Measurements from ENCODE around the gene DAPK2.
"Not testable (repeated sequence)": the region's sequence is repeated elsewhere in the genome, so short reads cannot be mapped to it uniquely, and the experiment has no call there.

DAPK2 gene

DNA sequence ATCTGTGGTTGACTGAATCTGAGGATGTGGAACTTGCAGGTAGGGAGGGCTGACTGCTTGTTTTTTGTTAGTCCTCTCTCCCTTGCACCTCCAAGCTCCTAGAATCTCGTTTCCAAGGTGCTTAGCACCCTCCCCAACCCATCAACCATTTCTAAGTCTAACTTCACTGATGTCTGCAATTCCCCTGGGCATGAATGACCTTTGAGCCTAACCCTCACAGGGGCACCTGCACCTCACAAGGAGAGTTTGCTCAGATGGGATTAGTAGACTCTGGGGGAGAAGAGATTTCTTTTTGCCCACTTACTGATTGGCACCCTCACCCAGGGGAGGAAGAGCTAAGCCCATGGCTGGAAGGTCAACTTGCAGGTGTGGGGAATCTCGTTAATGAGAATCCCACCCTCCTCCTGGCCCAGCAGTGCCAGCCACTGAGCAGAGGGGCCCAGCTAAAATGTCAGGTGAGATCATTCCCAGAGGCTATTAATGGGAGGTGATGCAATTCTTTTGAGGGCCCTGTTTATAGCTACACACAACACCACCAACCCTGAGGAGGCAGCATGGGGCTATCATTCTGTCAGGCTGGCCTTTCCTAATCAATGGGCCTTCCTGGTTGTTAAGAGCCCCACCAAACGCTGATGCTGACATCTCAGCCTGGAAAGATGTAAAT is 130.9 kb downstream of the DAPK2 start:
- DNase-seq (ENCODE audit: low read depth): no peak

DNA sequence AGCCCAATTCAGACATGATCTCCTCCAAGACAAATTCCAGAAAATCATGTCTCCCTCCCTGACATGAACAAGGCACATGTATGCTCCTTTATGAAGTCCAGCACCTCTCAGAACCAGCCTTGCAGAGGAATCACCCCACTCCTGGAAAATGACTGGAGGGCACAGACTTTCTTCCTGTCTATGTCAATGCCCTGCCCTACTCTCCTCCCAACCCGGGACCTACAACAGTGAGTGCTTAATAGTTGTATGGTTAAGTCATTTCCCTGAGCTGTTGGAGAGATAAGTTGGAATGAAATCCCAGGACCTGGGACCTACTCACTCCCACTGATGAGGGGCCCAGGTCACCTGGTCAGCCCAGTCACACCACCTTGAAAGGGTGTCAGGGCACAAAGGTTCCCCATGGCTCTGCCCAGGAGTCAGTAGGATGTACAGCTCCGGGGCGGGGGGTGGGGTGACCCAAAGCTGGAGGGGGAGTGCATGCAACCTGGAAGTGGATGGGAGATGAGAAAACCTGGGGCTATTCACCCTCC is 132.4 kb downstream of the DAPK2 start:
- no peak for DNase-seq (ENCODE audit: low read depth)

DNA sequence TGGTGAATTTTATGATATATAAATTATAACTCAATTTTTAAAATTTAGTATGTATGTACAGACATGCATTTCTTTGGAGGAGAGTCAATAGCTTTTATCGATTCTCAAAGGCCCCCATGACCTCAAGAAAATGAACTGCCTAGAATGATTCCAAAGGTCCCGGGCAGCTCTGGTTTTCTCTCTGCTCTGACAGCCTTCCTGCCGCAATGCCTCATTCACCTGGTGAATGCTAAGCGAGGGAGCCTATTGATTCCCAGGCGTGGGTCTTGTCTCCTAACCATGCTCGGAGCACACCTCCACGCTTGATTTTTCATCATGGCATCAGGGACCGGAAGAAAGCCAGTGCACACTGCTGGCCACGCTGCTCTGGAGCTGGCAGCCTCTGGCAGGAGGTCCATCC is 132.9 kb downstream of the DAPK2 start:
- no peak for DNase-seq (ENCODE audit: low read depth)

DNA sequence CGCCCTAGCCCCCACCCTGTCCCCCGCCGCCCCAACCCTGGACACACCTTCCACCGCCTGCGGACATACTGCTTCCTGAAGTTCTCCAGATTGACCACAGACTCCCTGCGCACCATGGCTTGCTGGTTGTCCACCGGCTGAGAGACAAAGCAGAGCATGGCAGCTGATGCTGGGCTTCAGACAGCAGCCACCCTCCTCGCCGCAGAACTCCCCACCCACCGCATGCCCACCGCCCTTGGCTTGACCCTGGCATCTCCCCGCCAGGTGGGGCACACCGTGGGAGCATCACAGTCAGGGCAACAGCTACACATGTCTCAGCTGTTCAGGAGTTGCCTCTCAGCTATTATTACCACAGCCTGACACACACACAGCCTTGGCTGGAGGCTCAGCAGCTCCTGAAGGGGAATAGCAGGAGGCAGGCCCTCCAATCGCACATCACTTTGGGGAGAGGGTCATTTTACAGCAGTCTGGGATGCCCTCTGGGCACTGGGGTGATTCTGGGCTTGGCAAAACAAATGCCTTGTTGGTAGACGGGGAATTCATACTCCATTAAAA is 134.1 kb downstream of the DAPK2 start:
- no peak for DNase-seq (ENCODE audit: low read depth)

DNA sequence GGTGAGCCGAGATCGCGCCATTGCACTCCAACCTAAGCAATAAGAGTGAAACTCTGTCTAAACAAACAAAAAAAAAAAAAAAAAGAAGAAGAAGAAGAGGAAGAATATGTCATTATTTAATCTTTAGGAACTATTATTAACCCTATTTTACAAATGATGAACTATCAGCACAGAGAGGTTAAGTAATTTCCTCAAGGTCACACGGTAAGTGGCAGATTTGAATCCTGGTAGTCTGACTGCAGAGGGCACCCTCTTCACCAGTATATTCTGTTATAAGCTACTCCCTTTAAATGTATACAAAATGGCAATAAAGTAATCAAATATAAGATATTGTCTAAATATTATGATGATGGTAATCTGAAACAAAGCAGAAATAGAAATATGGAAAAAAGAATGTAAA is 135.1 kb downstream of the DAPK2 start:
- DNase-seq (ENCODE audit: low read depth): no peak

DNA sequence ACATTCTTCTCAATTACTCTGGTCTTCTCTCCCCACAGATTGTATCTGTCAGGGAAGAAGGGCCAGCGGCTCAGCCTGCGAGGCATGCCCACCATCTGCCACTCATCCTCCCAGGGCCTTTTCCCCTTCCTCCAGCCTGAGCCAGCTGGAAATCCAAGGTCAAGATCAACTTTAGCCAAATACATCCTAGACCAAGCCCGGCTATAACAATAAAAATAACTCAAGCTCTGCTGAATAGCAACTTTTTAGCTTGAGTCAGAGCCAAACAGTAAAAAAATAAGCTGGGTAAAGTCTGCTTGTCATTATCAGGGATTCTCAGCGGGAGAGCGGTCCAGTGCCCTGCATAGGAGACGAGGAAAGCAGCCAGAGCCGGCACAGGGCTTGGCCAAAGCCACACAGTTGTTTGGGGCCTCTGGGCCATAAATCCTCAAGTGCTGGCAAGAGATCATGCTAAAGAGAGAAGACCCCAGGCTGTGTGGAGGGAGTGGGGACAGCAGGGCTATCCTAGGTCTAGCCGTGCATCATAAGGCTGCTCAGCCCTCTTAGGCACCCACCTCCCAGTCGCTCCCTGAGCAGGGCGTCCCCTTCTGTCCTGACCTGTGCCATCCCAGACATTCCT is 136.4 kb downstream of the DAPK2 start:
- DNase-seq (ENCODE audit: low read depth): no peak

DNA sequence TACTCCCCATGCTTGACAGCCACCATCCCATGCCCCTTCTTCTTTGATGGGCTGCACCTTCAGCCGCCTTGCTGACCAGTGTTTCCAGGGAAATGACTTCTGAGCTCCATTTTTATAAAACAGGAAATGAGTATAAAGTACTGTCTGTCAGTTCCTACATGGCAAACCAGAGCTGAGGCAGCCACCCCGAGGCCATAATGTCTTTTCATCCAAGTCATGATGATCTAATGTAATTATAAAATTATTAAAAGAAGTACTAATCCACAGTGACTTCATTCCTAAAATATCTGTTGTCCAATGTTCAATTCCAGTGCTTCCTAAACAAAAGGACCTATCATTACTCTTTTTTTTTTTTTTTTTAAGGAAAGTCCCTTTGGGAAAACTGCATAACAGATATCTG is 137.3 kb downstream of the DAPK2 start:
- DNase-seq (ENCODE audit: low read depth): peak; percentile 8

DNA sequence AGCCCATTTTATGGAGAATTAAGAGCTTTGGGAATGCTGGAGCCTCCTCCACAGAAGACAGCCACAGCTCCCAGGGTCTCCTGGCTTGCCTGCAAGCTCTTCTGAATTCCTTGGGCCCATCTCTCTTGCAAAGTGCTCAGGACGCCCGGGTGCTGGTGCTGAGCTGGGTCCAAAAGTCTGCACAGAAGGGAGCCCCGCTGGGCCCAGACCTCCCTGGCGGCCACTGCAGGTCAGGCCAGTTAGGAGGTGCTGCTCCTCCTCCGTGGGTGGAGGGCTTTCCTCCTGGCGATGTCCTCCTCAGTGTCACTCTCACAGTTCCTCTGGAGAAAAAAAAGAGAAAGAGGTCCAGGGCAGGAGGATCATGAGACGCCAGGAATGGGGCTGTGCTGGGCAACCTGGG is 138.0 kb downstream of the DAPK2 start:
- DNase-seq (ENCODE audit: low read depth): no peak

DNA sequence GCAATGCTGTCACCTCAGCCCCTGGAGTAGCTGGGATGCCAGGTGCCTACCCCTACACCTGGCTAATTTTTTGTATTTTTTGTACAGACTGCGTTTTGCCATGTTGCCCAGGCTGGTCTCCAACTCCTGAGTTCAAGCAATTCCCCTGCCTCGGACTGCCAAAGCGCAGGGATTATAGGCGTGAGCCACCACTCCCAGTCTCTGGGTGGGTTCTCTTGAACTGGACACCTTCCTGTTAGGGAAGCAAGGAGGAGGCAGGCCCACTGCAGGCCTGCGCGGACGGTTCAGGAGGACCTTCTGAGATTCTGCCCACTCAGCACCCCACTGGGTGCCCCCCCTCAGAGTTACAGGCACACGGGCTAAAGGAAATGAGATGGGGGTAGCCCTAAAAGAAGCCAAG is 138.8 kb downstream of the DAPK2 start:
- no peak for DNase-seq (ENCODE audit: low read depth)

DNA sequence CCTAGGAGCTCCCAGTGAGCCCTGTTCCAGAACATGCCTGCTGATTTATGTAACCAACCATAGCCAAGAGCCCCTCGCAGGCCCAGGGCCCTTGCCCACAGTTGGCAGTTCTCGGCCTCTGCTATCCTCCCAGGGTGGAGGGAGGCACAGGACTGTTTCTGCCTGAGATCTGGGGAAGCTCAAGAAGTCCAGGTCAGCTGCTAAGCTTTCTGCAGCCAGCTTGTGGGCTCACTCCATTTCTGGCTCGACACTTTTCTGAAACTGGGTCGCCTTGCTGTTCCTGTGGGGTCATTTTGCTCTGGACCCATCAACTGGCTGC is 140.1 kb downstream of the DAPK2 start:
- no peak for DNase-seq (ENCODE audit: low read depth)

DNA sequence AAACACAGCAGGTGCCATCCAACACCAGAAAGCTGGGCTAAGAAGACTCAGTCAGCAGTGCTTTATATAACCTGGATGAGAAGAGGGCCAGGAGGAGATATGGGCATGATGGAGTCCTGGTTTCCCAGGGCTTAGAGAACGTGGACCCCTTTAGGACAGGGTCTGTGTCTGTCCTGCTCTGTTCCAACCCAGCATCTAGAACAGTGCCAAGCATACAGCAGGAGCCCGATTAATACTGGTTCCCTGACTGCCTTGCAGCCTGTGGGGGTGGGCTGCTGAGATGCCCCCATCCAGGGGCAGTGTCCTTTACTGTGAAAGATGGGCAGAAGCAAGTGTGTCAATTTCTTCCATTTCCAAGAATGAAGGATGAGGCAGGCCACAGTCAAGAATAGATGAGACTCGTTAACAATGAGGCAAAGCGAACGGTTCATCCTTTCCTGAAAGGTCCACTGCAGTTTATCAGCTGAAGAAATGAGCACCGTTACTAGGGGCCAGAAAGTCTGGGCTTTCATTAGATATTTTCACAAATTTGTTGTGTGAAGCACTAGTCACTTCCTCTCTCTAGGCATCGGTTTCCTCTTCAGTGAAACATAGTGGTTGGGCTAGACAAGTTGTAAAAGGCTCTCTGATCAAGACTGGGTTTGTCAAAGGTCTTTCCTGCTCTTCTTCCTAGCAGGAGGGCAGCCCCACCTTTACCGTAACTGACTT is 140.6 kb downstream of the DAPK2 start:
- DNase-seq (ENCODE audit: low read depth): no peak

DNA sequence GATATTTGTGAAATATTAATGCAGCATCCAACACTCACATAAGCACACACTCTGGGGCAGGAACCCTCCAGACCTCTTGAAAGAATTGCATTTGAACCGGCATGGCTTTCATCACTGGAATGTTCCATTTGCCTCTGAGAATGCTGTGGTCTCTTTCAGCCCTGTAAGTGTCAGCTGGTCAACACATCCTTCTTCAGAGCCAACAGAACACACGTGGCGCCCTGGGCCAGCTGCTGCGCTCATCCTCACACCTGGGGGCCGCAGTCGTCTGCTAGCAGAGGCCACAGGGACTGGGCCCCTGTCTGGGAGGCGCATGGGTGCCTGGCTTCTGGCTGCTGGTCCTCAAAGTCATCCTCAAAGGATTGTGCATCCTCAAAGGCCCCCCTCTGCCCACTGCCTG is 141.2 kb downstream of the DAPK2 start:
- no peak for DNase-seq (ENCODE audit: low read depth)

DNA sequence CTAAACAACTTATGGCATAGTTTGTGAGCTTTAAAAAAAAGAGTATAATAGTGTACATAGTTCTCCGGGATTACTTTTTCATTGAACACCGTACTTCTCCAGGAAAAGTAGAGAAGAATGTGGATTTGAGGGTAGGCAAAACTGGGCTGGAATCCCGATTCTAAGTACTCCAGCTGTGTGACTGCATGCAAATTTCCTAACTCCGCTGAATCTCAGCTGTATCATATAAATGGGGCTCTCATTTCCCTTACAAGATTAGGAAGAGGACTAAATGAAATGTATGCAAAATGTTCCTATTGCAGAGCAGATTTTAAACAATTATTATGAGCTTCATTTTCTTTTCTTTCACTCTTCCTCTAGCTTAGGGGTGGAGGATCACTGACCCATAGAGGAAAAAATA is 142.2 kb downstream of the DAPK2 start:
- no peak for DNase-seq (ENCODE audit: low read depth)

DNA sequence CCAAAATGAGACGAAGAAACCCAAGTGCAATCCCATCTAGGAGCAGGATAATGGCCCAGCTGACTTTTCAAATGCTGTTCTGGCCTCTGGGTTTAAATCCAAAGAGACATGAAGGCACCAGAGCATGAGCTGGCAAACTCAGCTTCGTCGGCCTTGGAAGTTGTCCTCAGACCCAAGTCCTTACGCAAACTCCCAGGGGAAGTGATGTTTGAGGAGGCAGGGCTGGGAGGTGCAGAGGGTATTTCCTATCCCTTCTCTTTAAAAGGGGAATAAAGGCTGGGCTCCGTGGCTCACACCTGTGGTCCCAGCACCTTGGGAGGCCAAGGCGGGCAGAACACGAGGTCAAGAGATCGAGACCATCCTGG is 143.6 kb downstream of the DAPK2 start:
- DNase-seq (ENCODE audit: low read depth): no peak

DNA sequence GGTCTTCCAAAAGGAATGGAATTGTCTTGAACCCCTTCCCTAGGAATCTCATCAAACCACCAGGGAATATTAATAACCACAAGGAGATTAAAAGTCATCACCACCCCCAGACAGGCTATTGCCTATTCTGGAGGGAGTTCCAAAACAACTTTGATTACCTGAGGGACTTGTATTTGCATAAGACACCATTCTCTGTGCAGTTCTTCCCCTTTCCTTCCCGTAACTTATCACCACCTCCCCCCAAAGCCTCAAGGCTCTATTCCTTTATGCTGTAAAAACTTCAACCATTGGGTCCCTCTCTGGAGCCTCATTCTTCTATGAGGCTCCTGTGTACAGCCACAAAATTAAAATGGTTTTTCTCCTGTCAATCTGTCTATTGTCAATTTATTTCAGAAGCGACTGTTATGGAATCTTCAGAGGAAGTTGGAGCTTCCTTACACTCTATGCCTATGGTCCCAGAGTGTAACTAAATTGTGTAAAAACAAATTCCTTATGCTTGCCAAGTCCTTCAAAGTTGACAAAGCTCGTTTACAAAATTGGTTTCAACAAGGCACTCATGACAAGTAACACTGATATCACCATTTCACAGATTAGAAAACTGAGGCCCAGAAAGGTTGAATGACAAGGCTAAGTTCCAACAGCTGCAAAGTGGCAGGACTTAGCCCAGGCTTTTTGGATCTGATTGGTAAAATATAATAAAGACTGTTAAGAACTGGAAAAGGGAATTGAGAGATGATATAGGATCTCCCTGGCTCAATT is 144.2 kb downstream of the DAPK2 start:
- DNase-seq (ENCODE audit: low read depth): no peak

DNA sequence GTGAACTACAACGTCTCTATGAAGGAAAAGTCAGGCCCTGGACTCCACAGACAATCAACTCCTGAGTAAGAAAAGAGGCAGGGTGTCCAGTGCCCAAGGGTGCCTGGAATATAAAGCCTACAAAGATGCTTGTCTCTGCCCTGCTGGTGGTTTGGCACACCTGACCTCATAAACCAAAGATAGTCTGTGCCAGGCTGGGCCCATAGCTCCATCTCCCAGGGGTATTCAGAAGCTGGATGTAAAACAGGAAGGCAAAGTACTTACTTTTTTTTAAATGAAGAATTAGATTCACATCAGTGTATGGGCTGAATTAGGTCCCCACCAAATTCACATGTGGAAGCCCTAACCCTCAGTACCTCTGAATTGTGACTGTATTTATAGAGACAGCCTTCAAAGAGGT is 146.0 kb downstream of the DAPK2 start:
- DNase-seq (ENCODE audit: low read depth): no peak

DNA sequence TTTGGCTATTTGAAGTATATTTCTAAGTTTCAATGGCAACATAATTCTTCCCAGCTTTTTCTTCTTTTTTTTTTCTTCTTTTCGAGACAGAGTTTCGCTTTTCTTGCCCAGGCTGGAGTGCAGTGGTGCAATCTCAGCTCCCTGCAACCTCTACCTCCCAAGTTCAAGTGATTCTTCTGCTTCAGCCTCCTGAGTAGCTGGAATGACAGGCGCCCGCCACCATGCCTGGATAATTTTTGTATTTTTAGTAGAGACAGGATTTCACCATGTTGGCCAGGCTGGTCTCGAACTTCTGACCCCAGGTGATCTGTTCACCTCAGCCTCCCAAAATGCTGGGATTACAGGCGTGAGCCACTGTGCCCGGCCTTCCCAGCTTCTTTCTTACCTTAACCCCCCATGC is 146.7 kb downstream of the DAPK2 start:
- DNase-seq (ENCODE audit: low read depth): not testable (repeated sequence)

DNA sequence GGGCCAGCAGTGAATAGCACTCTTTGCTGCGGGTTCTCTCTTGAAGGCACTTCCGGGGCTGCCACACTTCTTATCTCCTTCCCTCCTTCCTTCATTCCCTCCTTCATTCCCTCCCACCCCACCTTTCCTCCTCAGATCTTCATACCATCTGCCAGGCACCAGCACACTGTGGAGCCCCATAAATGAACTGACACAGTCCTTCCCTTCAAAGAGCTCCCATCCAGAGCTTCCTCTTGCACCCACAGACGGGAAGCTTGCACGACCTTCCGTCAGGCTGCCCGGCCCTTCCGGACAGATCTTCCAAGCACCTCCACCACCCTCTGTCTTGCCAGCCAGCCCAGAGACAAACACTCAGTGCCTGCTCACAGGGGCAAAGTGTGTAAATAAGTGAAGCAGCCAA is 147.1 kb downstream of the DAPK2 start:
- DNase-seq (ENCODE audit: low read depth): no peak

DNA sequence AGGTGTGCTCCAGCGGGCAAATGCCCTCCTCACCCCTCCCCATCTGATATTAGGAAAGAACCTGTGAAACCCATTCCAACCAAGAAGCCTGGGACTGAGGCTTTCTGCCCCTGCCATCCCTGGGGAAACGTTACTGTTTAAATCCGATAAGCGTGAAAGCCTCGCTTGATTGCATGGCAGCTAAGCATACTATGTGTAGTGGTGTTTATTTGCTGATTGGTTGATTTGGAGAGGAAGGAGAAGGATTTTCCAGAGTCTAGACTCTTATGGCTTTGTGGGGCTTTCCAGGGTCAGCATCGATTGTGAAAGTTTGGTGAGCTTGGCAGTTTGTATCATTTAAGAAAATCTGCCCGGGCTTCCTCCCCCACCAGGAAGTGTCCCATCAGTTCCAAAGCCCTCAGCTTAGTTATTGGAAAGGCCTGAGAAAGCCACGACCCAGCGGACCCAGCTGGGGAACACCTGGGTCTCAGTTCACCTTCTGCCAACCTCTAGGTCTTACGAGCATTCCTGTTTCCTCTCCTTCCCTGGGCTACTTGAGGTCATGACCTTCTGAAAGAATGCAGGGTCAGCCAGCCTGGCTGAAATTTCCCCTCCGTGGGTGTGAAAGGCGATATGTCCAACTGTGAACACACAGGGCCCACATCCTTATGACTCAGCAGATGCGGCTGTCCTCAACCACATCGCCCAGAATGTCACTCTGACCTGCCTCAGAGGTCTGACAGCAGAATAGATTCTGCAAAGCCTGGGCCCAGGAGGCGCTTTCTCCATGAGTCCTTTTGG is 149.8 kb downstream of the DAPK2 start:
- peak; percentile 47 for DNase-seq (ENCODE audit: low read depth)

DNA sequence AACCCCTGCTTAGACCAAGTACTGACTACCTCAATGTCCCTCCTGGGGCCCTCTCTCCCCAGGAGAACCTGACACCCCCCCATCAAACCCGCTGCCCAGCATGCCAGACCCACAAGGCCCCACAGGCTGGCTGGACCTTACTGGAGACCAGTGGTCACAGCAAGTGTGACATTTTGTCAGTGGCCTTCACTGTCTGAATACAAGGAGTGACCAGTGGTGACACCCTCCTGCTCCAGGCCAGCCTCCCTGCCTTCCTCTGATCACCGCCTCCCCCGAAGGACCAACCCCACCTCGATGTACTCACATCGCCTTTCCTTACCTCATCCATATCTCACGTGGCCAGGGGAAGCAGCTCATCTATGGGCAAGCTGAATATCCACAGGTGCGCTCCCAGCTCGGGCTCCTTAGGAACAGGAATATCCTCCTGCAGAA is 150.5 kb downstream of the DAPK2 start:
- DNase-seq (ENCODE audit: low read depth): no peak

DNA sequence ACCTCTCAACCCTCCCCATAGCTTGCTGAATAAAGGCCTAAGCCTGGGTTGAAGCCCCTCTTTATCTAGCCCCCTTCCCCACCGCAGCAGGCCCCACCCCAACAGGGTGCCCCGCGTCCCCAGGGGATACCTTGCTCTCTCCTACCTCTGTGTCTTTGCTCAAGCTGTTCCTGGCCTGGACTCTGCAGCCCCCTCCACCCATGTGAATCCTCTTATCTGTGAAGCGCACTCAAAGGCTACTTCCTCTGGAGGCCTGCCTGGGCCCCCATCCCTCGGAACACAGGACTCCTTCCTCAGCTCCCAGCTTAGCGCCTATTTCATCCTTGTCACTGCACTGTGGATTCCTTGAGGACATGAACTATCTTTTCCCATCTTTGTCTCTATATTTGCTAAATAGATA is 151.1 kb downstream of the DAPK2 start:
- DNase-seq (ENCODE audit: low read depth): no peak

DNA sequence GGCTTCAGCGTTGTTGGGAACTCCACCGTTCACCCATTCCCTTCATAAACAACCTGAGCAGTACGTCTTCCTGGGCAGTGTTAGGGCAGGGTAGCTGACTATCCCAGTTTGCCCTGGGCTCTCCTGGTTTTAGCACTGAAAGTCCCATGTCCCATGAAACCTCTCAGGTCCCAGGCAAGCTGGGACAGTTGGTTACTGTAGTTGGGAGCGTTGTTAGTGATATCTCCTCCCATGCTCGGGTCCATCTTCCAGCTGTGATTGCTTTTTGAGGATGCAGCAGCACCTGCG is 151.7 kb downstream of the DAPK2 start:
- no peak for DNase-seq (ENCODE audit: low read depth)

Measured in HS-5 (cell line).